HG03039 (cell line): Measurements from ENCODE around the gene SLC9A1.

ENCODE experiments used
- ATAC-seq: cut with Tn5 transposase; IDR thresholded peaks from one replicate; pipeline ENCODE4 v1.9.1; 2021; ENCODE audit warnings: mild to moderate bottlenecking, moderate library complexity; ENCODE audit not compliant: unreplicated experiment

The SLC9A1 gene

DNA sequence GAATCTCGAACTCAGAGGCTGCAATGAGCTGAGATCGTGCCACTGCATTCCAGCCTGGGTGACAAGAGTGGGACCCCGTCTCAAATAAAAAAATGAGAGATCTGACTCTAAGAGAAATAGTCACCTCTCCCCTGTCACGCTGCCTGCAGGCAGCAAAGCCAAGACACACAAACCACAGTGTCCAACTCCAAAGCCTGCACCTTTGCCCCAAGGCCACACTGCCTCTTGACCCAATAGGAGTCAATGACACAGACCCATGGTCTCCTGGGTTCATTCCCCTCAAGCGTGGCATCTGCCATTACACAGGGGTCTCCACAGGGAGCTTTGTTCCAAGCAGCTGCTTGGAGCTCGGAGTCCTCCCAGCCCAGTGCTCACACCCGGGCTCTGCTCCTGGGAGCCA, 46.3 kb downstream of the SLC9A1 start:
- no peak for ATAC-seq

GRCh38 chr1:27106561-27107323, 48.2 kb downstream of the SLC9A1 start:
- ATAC-seq: no peak

DNA sequence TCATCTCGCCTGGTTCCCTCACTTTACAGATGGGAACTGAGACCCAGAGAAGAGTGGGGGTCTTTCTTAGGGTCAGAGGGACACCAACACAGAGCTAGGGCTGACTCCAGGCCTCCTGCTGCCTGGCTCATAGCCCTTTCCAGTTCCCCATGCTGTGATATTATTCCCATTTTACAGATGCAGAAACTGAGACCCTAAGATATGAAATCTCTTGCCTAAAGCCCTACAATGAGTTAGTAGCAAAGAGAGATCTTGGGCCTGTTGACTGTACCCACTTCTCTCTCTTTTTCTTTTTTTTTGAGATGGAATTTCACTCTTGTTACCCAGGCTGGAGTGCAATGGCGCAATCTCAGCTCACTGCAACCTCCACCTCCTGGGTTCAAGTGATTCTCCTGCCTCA, 49.9 kb downstream of the SLC9A1 start:
- ATAC-seq: no peak

DNA sequence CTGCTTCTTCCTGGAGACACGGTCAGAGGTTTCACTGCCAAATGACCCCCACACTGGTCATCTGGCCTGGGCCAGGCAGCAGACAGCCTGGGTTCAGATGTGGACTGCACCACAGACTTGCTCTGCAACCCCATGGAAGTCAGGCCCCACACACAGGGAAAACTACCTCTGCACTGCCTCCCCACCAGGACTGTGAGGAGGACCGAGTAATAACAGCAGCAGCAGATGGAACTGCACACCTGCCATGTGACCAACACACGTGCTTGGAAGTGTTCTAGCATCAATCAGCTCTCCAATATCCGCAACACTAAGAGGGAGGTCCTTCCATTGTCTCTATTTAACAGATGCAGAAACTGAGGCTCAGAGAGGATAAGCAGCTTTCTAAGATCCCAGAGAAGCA, 51.4 kb downstream of the SLC9A1 start:
- no peak for ATAC-seq

DNA sequence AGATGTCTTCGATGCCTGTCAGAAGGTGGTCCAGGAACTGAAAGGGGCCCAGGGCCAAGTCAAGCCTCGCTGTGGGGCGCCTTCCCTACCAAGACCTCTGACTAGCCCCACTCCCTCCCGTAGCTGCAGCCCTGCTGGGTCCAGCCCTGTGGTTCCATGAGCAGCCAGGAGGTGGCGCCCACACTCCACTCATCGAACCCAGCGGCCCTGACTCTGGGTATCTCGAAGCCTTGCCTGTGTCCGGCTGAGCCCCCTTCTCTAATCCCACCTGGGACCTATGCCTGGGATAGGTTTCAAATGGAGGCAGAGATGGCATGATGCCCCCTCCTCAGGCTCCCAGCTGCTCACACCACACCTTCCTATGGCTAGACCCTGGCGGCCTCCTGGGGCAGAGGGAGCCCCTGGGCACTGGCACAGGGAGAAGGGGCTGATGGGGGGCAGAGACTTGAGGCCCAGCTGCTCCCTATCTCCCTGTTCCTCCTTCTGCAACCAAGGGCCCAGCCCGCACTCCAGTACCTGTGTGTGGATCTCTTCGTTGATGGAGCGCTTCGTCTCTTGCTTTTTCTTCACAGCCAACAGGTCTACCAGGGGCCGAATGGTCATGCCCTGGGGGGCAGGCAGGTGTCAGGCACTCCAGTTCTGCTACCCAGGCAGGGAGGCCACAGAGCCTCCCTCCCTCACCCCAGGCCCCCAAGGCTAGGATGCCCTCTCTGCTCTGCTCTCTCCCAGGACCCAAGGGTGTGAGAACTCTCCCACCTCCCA, 52.0 kb downstream of the SLC9A1 start:
- ATAC-seq: no peak

DNA sequence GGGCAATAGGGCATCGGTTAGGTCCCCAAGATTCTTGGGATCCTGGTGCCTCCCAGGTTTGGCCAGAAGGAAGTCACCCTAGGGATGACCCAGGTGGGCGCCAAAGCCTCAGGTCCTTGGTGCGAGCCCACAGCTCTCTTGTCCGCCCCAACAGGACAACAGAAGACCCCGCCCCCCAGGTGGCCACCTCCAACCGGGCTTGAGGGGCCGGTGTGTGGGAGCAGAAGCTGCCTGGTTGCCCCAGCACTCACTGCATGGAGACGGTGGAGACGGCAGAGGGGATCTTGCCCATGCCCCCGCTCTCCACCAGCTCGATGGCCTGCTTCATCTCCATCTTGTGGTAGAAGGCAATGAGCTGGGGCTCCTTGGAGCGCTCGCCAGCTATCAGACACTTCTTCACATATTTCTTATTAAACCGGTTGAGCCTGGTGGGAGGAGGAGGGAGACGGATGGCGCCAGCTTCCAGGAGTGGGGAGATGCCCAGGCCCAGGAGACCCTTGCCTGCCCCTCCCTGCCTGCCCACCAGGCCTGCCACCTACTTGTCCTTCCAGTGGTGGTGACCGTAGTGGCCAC, 52.7 kb downstream of the SLC9A1 start:
- ATAC-seq: no peak

DNA sequence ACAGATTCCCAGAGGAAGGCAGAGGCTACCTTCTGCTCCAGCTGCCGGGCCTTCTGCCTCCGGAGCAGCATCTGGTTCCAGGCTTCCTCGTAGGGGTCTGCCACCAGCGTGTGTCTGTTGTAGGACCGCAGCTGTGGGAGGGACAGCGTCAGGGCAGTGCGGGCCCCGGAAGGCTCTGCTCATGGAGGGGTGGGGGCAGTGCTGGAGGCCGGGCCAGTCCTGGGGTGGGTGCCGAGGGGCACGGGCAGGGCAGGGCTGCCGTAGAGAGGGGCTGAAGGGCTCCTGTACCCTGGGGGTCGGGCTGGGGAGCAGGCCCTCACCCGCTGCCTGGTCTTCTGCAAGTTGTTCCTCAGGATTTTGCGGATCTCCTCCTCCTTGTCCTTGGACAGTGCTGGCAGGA, 53.2 kb downstream of the SLC9A1 start:
- no peak for ATAC-seq

DNA sequence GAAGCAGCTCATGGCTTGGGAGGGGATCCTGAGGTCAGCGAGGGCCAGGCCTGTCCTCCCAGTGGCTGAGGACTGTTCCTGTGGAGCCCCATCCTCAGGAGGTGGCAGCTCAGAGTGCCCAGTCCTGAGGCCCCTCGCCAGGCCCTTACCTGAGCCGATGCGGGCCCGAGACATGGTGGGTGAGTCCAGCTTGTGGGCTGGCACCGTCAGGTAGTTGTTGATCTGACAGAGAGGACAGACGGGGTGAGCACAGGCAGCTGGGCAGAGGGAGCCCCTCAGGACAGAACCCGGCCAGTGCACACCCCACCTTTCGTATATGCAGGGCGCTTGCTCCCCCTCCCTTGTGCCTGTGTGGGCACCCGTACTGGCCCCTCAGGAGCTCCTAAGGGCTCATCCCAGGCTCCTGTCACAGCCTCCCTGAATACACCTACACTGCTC, 53.9 kb downstream of the SLC9A1 start:
- no peak for ATAC-seq

DNA sequence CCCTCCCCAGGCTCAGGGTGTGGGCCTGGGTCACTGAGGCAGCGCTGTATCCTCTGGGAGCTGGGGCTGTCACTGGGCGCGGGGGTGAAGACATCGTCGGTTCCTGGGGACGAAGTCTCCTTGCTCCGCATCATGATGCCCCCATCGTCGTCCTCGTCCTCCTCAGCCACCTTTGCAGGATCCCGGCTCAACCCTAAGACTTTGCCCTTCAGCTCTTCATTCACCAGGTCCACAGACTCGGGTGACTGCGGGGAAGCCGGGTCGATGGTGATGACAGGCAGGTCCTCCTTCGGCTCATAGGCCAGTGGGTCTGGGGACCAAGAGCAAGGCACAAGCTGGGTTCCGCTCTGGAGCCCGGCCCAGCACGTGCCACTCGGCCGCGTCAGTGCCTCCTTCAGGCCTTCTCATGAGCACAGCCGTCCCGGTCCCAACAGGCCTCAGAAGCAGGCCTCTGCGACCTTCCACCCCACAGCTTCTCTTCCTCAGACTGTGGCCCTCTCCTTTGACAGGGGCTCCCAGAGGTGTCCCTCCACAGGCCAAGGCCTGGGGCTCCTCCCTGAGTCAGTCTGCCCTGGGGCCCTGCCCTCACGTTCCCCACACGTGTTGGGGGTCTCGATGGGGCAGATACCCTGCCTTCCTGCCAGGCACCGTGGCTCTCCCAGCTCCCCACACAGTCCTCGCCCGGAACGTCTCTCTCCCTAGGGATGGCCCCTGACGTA, 54.4 kb downstream of the SLC9A1 start:
- ATAC-seq: no peak

- ATAC-seq: no peak
These were observed 55.2 kb downstream of the SLC9A1 start for GRCh38 chr1:27099587-27100334.

- ATAC-seq: no peak
These were observed 55.8 kb downstream of the SLC9A1 start for GRCh38 chr1:27099135-27099586.

DNA sequence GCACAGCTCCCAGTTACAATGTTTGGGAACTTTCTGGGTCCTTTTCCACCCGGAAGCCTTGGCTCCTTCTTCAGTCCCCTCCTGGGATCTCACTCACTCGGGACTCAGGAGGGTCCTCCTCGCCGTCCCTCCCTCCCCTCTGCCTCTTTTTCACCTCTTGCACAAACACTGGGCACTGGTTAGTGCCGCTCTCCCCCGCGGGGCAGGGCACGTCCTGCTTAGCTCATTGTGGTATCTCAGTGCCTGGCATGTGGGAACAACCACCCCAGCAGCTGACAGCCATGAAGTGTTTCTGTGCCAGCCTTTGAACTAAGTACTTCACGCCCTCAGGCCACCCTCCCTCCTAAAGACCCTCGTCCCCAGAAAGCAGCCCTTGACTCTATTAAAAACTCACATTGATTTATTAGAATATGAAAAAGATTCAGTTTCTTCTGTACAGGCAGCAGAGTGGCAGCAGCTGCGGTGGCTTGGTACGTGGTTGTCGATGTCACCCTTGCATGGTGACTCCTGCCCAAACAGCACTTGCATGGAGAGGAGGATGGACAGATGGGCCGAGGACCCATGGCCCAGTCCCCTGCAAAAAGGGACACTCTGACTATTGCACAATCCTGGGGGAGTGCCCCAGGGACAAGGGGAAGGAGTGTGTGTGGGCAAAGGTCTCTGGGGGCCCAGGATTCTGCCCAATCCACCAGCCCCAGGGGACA, 56.3 kb downstream of the SLC9A1 start:
- no peak for ATAC-seq

- ATAC-seq: no peak
These were observed 57.4 kb downstream of the SLC9A1 start for GRCh38 chr1:27097484-27097917.

GRCh38 chr1:27095576-27095975, 59.3 kb downstream of the SLC9A1 start:
- ATAC-seq: no peak

- ATAC-seq: no peak
These were observed 62.0 kb downstream of the SLC9A1 start for GRCh38 chr1:27092888-27093287.

- no peak for ATAC-seq
These were observed 64.0 kb downstream of the SLC9A1 start for GRCh38 chr1:27090911-27091310.

DNA sequence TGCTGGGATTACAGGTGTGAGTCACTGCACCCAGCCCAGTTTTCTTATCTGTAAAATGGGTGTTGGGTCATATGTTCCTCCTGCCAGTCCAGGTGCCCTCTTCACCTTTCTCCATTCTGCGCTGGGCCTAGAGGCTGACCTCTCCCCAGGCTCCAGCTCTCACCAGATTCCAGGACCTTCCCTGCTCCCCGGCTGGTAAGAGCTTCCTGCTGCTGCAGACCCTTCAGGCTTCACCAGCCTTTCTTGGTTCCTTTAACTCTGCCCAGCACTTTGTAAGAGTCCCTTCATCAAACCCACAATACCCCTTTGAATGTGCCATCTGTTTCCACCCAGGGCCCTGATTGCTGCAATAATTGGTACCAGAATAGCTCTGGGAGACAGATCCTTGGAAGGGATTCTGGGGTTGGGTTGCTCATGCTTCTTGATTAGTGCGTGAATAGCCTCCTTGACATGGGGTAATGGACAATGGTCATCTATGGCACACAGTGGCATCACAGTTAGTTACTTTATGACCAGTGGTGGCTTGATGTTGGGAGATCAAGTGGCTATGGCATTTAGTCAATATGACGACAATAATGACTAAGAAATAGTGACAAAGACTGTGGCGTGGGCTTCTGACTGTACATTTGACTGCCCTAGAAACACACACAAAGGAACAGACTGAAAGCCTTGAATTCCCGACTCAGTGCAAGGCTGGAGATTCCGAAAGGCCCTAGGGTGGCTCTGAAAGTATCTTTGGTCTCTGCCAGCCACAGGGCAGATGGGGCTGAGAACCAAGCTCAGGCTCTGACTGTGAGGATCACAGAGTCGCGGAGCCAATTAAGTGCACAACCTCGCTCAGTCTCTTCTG, 67.3 kb downstream of the SLC9A1 start:
- no peak for ATAC-seq

DNA sequence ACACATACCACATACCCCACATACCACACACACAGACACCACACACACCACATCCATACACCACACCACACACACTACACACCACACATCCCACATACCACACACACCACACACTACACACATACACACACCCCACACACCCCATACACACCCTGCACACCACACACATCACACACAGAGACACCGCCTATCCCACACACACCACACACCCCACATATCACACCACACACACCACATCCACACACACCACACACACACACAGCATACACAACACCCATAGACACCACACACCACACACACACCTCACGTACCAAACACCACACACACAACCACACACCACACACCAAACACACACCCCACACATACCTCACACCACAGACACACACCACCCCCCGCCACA, 68.3 kb downstream of the SLC9A1 start:
- no peak for ATAC-seq

GRCh38 chr1:27086026-27086425, 68.9 kb downstream of the SLC9A1 start:
- no peak for ATAC-seq
